HG03460 (cell line): ENCODE data around the gene CALHM5.
"Not testable (repeated sequence)": the region's sequence is repeated elsewhere in the genome, so short reads cannot be mapped to it uniquely, and the experiment has no call there.

Experiments used
- ATAC-seq: cut with Tn5 transposase; IDR thresholded peaks from one replicate; pipeline ENCODE4 v1.9.1; 2021; ENCODE audit not compliant: unreplicated experiment

Gene CALHM5, protein sequence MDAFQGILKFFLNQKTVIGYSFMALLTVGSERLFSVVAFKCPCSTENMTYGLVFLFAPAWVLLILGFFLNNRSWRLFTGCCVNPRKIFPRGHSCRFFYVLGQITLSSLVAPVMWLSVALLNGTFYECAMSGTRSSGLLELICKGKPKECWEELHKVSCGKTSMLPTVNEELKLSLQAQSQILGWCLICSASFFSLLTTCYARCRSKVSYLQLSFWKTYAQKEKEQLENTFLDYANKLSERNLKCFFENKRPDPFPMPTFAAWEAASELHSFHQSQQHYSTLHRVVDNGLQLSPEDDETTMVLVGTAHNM

GRCh38 chr6:116511424-116512110 is at the start of gene CALHM5:
Gene CALHM5 (plus strand): TSS chr6:116511639. CDS start chr6:116511697, 58 bp downstream.
- ATAC-seq: no peak

- ATAC-seq: peak; percentile 86
Observed at GRCh38 chr6:116461932-116462885, 49.2 kb upstream of the CALHM5 start.

DNA sequence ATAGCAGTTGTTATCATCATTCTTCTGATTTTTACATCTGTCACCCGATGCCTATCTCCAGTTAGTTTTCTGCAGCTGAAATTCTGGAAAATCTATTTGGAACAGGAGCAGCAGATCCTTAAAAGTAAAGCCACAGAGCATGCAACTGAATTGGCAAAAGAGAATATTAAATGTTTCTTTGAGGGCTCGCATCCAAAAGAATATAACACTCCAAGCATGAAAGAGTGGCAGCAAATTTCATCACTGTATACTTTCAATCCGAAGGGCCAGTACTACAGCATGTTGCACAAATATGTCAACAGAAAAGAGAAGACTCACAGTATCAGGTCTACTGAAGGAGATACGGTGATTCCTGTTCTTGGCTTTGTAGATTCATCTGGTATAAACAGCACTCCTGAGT is 48.1 kb upstream of the CALHM5 start:
- no peak for ATAC-seq

- no peak for ATAC-seq
Observed at GRCh38 chr6:116465246-116465645, 46.2 kb upstream of the CALHM5 start.

GRCh38 chr6:116467096-116467495 is 44.3 kb upstream of the CALHM5 start:
- no peak for ATAC-seq

DNA sequence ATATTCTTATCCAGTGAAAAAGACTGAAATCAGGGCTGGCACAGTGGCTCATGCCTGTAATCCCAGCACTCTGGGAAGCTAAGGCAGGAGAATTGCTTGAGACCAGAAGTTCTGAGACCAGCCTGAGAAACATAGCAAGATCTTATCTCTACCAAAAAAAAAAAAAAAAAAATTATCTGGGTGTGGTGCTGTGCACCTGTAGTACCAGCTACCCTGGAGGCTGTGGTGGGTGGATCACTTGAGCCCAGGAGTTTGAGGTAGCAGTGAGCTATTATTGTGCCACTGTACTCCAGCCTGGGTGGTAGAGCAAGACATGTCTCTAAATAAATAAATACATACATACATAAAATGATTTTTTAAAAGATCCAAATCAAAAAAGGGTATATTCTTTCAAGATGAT is 43.9 kb upstream of the CALHM5 start:
- no peak for ATAC-seq

DNA sequence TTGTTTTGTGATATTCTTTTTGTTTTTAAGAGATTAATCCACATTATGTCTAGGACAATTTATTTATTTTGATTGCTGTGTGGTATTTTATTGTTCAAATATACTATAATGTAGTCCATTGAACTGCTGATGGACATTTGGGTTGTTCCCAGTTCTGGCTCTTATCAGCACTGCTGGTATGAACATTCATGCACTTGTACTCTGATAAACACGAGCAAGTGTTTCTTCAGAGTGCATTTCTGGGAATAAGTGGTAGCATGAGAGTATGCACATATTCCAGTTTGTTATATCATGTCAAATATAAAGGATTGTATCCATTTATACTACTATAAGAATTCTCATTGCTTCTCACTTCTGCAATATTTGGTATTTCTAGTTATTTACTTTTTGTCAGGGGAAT is 43.1 kb upstream of the CALHM5 start:
- no peak for ATAC-seq

GRCh38 chr6:116471531-116471930 is 39.9 kb upstream of the CALHM5 start:
- no peak for ATAC-seq

DNA sequence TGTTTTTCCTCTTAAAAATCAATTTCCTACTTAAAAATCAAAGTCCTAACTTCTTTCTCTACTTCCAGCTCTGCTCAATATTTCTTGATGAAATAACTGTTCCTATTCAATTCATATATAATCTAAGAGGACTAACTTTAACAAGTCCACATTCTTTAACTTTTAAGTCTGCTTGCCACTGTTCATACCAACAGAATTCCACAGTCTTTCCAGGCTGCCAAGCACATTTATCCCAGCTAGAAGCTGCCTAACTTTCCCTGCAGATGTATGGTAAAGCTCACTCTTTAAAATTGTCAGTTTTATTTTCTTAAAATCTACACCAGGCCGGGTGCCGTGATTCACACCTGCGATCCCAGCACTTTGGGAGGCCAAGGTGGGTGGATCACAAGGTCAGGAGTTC is 38.7 kb upstream of the CALHM5 start:
- ATAC-seq: no peak

DNA sequence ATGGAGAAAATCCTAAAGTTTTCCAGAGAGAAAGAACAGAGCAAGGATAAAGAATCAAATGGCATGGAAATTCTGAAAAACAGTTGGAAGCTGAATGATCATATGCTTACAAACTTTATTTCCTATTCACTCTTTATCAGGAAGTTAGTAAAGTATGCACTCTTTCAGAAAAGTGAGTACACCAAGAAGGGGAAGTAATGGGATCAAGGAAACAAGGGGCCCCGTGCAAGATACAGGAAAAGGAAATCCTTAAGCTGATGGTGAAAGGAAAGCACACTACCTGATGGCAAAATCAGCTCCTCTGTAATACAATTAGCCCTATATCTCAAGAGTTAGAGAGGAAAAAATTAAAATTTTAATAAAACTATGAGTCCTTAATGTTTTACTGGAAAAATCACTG is 36.3 kb upstream of the CALHM5 start:
- no peak for ATAC-seq

GRCh38 chr6:116476002-116476678 is 35.3 kb upstream of the CALHM5 start:
- ATAC-seq: peak; percentile 100

DNA sequence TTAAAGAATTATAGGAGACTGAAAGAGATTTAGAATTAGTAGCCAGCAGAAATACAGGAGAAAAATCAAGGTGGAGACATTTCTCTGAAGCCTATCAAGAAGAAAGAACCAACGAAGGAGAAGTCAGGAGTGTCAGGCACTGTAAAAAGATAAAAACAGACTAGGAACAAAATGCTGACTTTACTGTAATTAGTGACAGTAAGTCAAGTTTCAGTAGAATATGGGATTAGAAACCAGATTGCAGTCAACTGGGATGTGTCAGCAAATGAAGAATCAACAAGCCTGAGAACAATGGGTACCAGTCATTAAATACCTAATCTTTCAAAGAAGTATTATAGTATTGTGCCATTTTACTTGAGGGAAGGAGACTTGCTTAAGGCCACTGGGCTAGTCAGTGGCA is 28.7 kb upstream of the CALHM5 start:
- no peak for ATAC-seq

DNA sequence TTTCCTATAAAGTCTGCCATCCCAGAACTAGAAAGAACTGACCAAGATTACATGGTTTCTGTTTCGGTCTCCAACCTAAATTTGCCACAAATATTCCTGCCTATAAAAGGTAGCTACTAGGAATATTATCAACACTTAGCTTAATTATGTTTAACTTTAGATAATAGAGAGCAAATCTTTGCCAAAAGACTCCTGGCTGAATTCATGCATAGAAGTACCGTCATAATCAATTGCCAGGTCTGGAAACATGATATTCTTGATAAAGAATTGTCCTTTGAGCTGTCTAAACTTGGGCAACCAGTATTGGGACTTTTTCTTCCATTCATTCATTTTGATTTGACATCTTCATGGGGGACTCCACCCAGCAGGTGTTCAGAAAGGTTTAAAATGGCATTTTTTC is 27.8 kb upstream of the CALHM5 start:
- ATAC-seq: no peak

- no peak for ATAC-seq
Observed at GRCh38 chr6:116485559-116486184, 25.8 kb upstream of the CALHM5 start.

DNA sequence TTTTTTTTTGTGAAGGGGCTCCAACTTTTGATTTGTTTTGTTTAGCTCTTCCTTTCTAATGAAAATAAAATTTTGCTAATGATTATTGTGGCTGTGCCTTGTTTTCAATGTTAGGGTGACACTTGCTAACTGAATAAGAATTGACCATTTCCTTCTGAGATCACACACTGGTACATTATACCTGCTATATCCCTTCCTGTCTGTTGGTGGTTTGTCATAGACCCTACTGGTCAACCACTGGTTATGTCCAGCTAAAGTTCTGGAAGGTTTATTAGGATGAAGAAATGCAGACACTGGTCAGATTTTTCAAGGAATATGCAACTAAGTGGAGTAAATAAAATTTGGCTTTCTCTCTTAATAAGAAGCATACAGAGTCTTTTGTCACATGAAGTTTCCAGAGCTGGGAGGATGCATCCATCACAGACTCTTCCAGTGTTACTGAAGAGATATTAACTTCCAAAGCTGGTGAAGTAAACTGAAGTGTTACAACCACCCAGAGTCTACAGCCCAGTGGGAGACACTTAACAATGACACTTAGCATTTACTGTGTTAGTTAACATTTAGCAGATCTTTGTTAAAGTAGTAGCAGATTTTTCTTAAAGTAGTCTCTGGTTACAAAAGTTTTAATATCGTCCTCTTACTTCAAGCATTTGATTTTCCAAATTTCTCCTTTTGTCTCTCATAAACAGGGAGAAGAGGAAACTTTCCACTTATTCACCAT is 19.7 kb upstream of the CALHM5 start:
- ATAC-seq: no peak

GRCh38 chr6:116492331-116493067 is 18.9 kb upstream of the CALHM5 start:
- no peak for ATAC-seq

DNA sequence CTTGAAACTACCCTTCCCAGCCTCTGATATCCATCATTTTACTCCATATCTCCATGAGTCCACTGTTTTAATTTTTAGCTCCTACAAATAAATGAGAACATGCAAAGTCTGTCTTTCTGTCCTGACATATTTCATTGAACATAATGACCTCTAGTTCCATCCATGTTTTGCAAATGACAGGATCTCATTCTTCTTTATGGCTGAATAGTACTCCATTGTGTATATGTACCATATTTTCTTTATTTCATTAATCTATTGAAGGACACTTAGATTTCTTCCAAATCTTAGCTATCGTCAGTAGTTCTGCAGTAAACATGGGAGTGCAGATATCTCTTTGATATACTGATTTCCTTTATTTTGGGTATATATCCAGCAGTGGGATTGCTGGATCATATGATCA is 16.3 kb upstream of the CALHM5 start:
- ATAC-seq: not testable (repeated sequence)

GRCh38 chr6:116497113-116497676 is 14.2 kb upstream of the CALHM5 start:
- ATAC-seq: no peak

DNA sequence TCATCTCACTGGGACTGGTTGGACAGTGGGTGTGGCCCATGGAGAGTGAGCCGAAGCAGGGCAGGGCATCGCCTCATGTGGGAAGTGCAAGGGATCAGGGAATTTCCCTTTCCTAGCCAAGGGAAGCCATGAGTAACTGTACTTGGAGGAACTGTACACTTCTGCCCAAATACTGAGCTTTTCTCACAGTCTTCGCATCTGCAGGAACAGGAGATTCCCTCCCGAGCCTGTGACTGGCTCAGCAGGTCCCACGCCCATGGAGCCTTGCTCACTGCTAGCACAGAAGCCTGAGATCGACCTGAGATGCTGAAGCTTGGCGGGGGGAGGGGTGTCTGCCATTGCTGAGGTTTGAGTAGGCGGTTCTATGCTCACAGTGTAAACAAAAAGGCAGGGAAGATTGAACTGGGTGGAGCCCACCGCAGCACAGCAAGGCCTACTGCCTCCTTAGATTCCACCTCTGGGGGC is 10.4 kb upstream of the CALHM5 start:
- no peak for ATAC-seq
